Fibroblast of lung (primary cell): ENCODE measurements around the gene DUS3L.

Experiments used
- EZH2 ChIP-seq: IDR thresholded peaks from 2 replicates; pipeline ENCODE4 v1.5.1; 2012; ENCODE audit warnings: low read length, control low read depth, mild to moderate bottlenecking; ENCODE audit errors: missing control alignments
- TF ChIP-seq, protein P1 (sequence below), 2 donors: IDR thresholded peaks in 1 of 2; conservative IDR thresholded peaks in 1 of 2; 1 replicate in 1 of 2; 2 replicates in 1 of 2; pipeline ENCODE4 v1.5.1; 2011 to 2012; ENCODE audit warnings: low read length in 2 of 2, control low read depth in 1 of 2, inconsistent platforms in 1 of 2, low read depth in 1 of 2, mild to moderate bottlenecking in 1 of 2

- TF ChIP-seq, protein P1, sequence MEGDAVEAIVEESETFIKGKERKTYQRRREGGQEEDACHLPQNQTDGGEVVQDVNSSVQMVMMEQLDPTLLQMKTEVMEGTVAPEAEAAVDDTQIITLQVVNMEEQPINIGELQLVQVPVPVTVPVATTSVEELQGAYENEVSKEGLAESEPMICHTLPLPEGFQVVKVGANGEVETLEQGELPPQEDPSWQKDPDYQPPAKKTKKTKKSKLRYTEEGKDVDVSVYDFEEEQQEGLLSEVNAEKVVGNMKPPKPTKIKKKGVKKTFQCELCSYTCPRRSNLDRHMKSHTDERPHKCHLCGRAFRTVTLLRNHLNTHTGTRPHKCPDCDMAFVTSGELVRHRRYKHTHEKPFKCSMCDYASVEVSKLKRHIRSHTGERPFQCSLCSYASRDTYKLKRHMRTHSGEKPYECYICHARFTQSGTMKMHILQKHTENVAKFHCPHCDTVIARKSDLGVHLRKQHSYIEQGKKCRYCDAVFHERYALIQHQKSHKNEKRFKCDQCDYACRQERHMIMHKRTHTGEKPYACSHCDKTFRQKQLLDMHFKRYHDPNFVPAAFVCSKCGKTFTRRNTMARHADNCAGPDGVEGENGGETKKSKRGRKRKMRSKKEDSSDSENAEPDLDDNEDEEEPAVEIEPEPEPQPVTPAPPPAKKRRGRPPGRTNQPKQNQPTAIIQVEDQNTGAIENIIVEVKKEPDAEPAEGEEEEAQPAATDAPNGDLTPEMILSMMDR (conservative IDR thresholded peaks at IDR 0.05 in 1 of 2, IDR thresholded peaks at IDR 0.05 in 1 of 2; ENCODE audit: low read depth in 1 of 2, low read length in 2 of 2): no peak
- TF ChIP-seq EZH2: no peak
Observed at GRCh38 chr19:5753743-5754142, 37.2 kb downstream of the DUS3L start.
